ENCODE data around the gene USH1C.

USH1C gene

GRCh38 chr11:17498058-17498457, 46.2 kb downstream of the USH1C start:
- no peak for DNase-seq

- no peak for DNase-seq
These were observed 47.8 kb downstream of the USH1C start for GRCh38 chr11:17496406-17496805.

- DNase-seq: no peak
These were observed 50.2 kb downstream of the USH1C start for GRCh38 chr11:17494019-17494418.

- no peak for DNase-seq
These were observed 53.3 kb downstream of the USH1C start for GRCh38 chr11:17490938-17491337.

GRCh38 chr11:17490232-17490631, 54.0 kb downstream of the USH1C start:
- no peak for DNase-seq

GRCh38 chr11:17489751-17490150, 54.5 kb downstream of the USH1C start:
- no peak for DNase-seq

GRCh38 chr11:17488563-17488962, 55.7 kb downstream of the USH1C start:
- DNase-seq: no peak

GRCh38 chr11:17486646-17487045, 57.6 kb downstream of the USH1C start:
- no peak for DNase-seq

GRCh38 chr11:17483505-17483904, 60.7 kb downstream of the USH1C start:
- DNase-seq: no peak

GRCh38 chr11:17481905-17482304, 62.3 kb downstream of the USH1C start:
- no peak for DNase-seq

- DNase-seq: no peak
These were observed 64.7 kb downstream of the USH1C start for GRCh38 chr11:17479284-17480214.

GRCh38 chr11:17478070-17478469, 66.1 kb downstream of the USH1C start:
- DNase-seq: no peak

GRCh38 chr11:17477361-17477760, 66.9 kb downstream of the USH1C start:
- DNase-seq: no peak

- DNase-seq: no peak
These were observed 67.2 kb downstream of the USH1C start for GRCh38 chr11:17477084-17477333.

- no peak for DNase-seq
These were observed 67.7 kb downstream of the USH1C start, which contains the start of gene ABCC8 for GRCh38 chr11:17476317-17477083. TSS of gene ABCC8 (minus strand) at chr11:17476845. CDS start at chr11:17476776, 69 bp downstream.

- no peak for DNase-seq
These were observed 68.4 kb downstream of the USH1C start for GRCh38 chr11:17475666-17476316.

GRCh38 chr11:17473071-17473744, 71.0 kb downstream of the USH1C start:
- no peak for DNase-seq

- no peak for DNase-seq
These were observed 71.7 kb downstream of the USH1C start for GRCh38 chr11:17472467-17472866.

GRCh38 chr11:17471501-17471900, 72.7 kb downstream of the USH1C start:
- no peak for DNase-seq

- DNase-seq: no peak
These were observed 74.2 kb downstream of the USH1C start for GRCh38 chr11:17469998-17470397.

GRCh38 chr11:17468122-17468521, 76.1 kb downstream of the USH1C start:
- no peak for DNase-seq

- no peak for DNase-seq
These were observed 80.6 kb downstream of the USH1C start for GRCh38 chr11:17463546-17464174.

GRCh38 chr11:17462940-17463339, 81.3 kb downstream of the USH1C start:
- no peak for DNase-seq
